ENCODE measurements around the gene ASAP2.

The ASAP2 gene

DNA sequence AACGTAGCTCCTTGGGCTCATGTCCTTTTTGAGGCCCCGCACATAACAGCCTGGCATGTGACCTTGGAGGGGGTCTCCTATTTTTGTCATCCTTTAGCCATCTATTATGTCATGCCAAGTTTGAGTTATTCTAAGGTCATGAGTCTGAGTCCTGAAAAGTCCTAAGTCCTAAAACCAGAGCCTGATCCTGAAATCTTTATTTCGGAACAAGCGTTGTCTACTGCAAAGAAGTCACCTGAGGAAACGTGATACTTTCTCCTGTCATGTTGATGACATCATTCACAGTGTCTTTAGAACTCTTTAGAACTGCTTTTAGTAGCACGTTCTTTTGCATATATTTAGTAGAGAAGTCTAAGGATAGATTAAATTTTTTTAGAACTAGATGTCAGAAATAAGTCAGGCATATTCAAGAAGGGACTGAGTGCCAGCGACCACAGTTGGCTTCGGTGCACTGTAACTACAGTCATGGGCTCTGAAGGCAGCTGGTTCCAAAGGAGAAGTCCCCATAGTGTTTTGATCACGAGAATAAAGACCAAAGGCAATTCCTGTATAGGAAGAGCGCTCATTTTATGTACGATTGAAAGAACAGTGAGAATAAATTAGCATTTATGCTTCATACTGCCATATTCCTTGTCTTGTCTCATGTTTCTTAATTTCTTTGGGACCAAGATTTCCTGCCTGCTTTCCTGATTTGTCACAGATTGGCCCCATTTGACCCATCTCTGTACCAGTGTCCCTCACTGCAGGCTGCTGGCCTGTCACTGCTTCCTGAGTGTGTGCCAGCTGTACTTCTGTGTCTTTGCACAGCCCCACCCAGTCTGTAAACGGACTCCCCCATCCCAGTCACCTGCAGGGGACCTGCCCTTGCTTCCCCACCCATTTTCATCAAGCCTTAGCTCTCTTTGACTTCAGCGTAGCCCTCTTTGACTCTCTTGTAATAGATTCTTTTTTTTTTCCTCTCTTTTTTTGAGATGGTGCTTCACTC lies 75.8 kb downstream of the ASAP2 start:
- H3K4me3 ChIP-seq (ENCODE audit: low read depth, low read length) = no peak overlapping the region
- no peak for DNase-seq (ENCODE audit: low read depth)
- in situ Hi-C loops (cut with HindIII; ENCODE audit: low sequenced_read_pairs) = no loop called here

DNA sequence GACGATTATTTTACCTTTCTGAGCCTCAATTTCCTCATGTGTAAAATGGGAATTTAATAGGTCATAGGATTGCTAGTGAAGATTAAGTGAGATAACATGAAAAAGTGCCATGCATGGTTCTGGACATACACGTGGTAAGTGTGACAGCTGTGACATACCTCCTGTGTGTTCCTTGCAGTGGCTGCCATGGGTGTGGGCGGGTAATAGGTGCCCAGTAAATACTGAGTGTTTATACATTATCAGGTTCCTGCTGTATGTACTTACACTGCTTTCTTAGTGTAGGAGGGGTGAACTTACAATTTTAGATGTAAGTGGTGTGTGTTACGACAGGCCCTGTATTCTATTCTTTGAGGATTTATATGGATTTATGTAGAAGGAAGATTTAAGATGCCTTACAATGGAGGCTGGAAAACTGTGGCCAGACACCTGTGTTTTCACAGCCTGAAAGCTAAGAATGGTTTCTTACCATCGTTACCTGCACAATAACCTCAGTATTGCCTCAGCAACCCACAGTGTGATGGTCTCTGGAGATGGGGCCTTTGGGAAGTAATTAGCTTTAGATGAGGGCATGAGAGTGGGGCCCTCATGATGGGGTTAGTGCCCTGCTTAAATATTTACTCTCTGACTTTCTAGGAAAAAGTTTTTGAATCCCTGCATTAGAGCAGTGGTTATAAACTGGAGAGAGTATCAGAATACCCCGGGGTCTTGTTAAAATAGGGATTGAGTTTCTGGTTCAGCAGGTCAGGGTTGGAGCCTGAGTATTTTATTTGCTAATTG lies 78.1 kb downstream of the ASAP2 start:
- DNase-seq (ENCODE audit: low read depth) = no peak
- in situ Hi-C loops (cut with HindIII; ENCODE audit: low sequenced_read_pairs) = no loop called here
- TF ChIP-seq, protein P1, sequence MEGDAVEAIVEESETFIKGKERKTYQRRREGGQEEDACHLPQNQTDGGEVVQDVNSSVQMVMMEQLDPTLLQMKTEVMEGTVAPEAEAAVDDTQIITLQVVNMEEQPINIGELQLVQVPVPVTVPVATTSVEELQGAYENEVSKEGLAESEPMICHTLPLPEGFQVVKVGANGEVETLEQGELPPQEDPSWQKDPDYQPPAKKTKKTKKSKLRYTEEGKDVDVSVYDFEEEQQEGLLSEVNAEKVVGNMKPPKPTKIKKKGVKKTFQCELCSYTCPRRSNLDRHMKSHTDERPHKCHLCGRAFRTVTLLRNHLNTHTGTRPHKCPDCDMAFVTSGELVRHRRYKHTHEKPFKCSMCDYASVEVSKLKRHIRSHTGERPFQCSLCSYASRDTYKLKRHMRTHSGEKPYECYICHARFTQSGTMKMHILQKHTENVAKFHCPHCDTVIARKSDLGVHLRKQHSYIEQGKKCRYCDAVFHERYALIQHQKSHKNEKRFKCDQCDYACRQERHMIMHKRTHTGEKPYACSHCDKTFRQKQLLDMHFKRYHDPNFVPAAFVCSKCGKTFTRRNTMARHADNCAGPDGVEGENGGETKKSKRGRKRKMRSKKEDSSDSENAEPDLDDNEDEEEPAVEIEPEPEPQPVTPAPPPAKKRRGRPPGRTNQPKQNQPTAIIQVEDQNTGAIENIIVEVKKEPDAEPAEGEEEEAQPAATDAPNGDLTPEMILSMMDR (IDR thresholded peaks at IDR 0.05; ENCODE audit: low read depth, low read length, missing control alignments) = no peak
- H3K4me3 ChIP-seq (ENCODE audit: low read depth, low read length) = no peak overlapping the region

More for the DNA sequence above, 75.8 kb downstream of the ASAP2 start:
- TF ChIP-seq, protein P1 (IDR thresholded peaks at IDR 0.05; ENCODE audit: low read depth, low read length, missing control alignments) = no peak

- no peak for DNase-seq (ENCODE audit: low read depth)
- H3K4me3 ChIP-seq (ENCODE audit: low read depth, low read length) = no peak overlapping the region
- TF ChIP-seq, protein P1 (IDR thresholded peaks at IDR 0.05; ENCODE audit: low read depth, low read length, missing control alignments) = no peak
- in situ Hi-C loops (cut with HindIII; ENCODE audit: low sequenced_read_pairs) = no loop called here
Measured at GRCh38 chr2:9285385-9285920, 78.8 kb downstream of the ASAP2 start.

DNA sequence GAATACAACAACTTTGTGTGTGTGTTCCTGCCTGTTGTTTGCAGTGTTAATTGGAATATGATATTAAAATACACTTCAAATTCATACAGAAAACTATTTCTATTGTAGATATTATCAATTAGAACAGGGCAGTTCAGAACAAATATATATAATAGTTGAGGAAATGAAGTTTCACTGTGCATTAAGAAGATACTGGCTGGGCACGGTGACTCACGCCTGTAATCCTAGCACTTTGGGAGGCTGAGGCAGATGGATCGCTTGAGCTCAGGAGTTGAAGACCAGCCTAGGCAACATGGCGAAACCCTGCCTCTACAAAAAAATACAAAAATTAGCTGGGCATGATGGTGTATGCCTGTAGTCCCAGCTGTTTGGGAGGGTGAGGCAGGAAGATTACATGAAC lies 79.3 kb downstream of the ASAP2 start:
- in situ Hi-C loops (cut with HindIII; ENCODE audit: low sequenced_read_pairs) = no loop called here
- DNase-seq (ENCODE audit: low read depth) = no peak
- H3K4me3 ChIP-seq (ENCODE audit: low read depth, low read length) = no peak overlapping the region
- TF ChIP-seq, protein P1 (IDR thresholded peaks at IDR 0.05; ENCODE audit: low read depth, low read length, missing control alignments) = no peak

- TF ChIP-seq, protein P1 (IDR thresholded peaks at IDR 0.05; ENCODE audit: low read depth, low read length, missing control alignments) = no peak
- in situ Hi-C loops (cut with HindIII; ENCODE audit: low sequenced_read_pairs) = no loop called here
Measured at GRCh38 chr2:9286554-9287399, 80.2 kb downstream of the ASAP2 start.

More at GRCh38 chr2:9286554-9287399, 80.2 kb downstream of the ASAP2 start:
- DNase-seq (ENCODE audit: low read depth) = no peak
- no peak overlapping the region for H3K4me3 ChIP-seq (ENCODE audit: low read depth, low read length)
